T-helper 1 cell treated with Interleukin-12 subunit alpha and Interleukin-12 subunit beta and Interleukin-4 antibody, amounts not matched to agents 30 μg/mL and 1 μg/mL, for 36 hours (primary cell): ENCODE results near the gene BMP2K.
"Not testable (repeated sequence)": the region's sequence is repeated elsewhere in the genome, so short reads cannot be mapped to it uniquely, and the experiment has no call there.

Experiments
- H3K27ac Mint-ChIP-seq: one replicate; pipeline ENCODE4 v1.8.0; 2021; ENCODE audit warnings: mild to moderate bottlenecking, mixed read lengths
- H3K27me3 Mint-ChIP-seq: one replicate; pipeline ENCODE4 v1.8.0; 2021; ENCODE audit warnings: low read depth, mixed read lengths
- H3K36me3 Mint-ChIP-seq: one replicate; pipeline ENCODE4 v1.8.0; 2021; ENCODE audit warnings: low read depth, mixed read lengths
- H3K4me1 Mint-ChIP-seq: one replicate; pipeline ENCODE4 v1.8.0; 2021; ENCODE audit warnings: low read depth, mixed read lengths
- H3K4me3 Mint-ChIP-seq: one replicate; pipeline ENCODE4 v1.8.0; 2021; ENCODE audit warnings: mild to moderate bottlenecking, moderate library complexity, mixed read lengths
- H3K9me3 Mint-ChIP-seq: one replicate; pipeline ENCODE4 v1.8.0; 2021; ENCODE audit warnings: mixed read lengths

The BMP2K gene

GRCh38 chr4:78774417-78774816, 1.7 kb upstream of the BMP2K start:
- no peak overlapping the region for H3K4me3 Mint-ChIP-seq
- H3K27ac Mint-ChIP-seq, result no peak overlapping the region
- H3K4me1 Mint-ChIP-seq, result peaks cover 27% of the 10 kb centered on the region
- no peaks in the 10 kb centered on the region for H3K9me3 Mint-ChIP-seq
- no peaks in the 10 kb centered on the region for H3K27me3 Mint-ChIP-seq
- H3K36me3 Mint-ChIP-seq, result peaks cover 5% of the 10 kb centered on the region

- H3K27ac Mint-ChIP-seq, result peak overlapping the region; percentile 97
- no peaks in the 10 kb centered on the region for H3K9me3 Mint-ChIP-seq
- peaks cover 5% of the 10 kb centered on the region for H3K36me3 Mint-ChIP-seq
- peak overlapping the region; percentile 94 for H3K4me3 Mint-ChIP-seq
- no peaks in the 10 kb centered on the region for H3K27me3 Mint-ChIP-seq
- peaks cover 24% of the 10 kb centered on the region for H3K4me1 Mint-ChIP-seq
Measured at GRCh38 chr4:78775303-78776078, 659 bp upstream of the BMP2K start.

GRCh38 chr4:78776729-78777575, 802 bp downstream of the BMP2K start:
- no peaks in the 10 kb centered on the region for H3K9me3 Mint-ChIP-seq
- H3K4me3 Mint-ChIP-seq, result peak overlapping the region; percentile 97
- peaks cover 22% of the 10 kb centered on the region for H3K4me1 Mint-ChIP-seq
- peaks cover 5% of the 10 kb centered on the region for H3K36me3 Mint-ChIP-seq
- no peaks in the 10 kb centered on the region for H3K27me3 Mint-ChIP-seq
- peak overlapping the region; percentile 96 for H3K27ac Mint-ChIP-seq

GRCh38 chr4:78777576-78777940, 1.4 kb downstream of the BMP2K start:
- Mint-ChIP-seq H3K27me3 (no peaks in the 10 kb centered on the region), H3K4me1 (peaks cover 22% of the 10 kb centered on the region), H3K9me3 (no peaks in the 10 kb centered on the region), H3K4me3 (peak overlapping the region; percentile 97), H3K27ac (peak overlapping the region; percentile 67), H3K36me3 (peaks cover 5% of the 10 kb centered on the region)

GRCh38 chr4:78778530-78778929, 2.4 kb downstream of the BMP2K start:
- H3K27me3 Mint-ChIP-seq, result no peaks in the 10 kb centered on the region
- peaks cover 22% of the 10 kb centered on the region for H3K4me1 Mint-ChIP-seq
- H3K4me3 Mint-ChIP-seq, result no peak overlapping the region
- H3K9me3 Mint-ChIP-seq, result no peaks in the 10 kb centered on the region
- H3K36me3 Mint-ChIP-seq, result peaks cover 5% of the 10 kb centered on the region
- H3K27ac Mint-ChIP-seq, result no peak overlapping the region

GRCh38 chr4:78779280-78779679, 3.1 kb downstream of the BMP2K start:
- H3K27me3 Mint-ChIP-seq, result no peaks in the 10 kb centered on the region

GRCh38 chr4:78780093-78780492, 3.9 kb downstream of the BMP2K start:
- H3K36me3 Mint-ChIP-seq, result peaks cover 6% of the 10 kb centered on the region
- H3K4me1 Mint-ChIP-seq, result peaks cover 14% of the 10 kb centered on the region
- H3K4me3 Mint-ChIP-seq, result no peak overlapping the region

More at GRCh38 chr4:78779280-78779679, 3.1 kb downstream of the BMP2K start:
- peaks cover 5% of the 10 kb centered on the region for H3K36me3 Mint-ChIP-seq
- no peak overlapping the region for H3K27ac Mint-ChIP-seq
- H3K4me1 Mint-ChIP-seq, result peaks cover 21% of the 10 kb centered on the region
- no peaks in the 10 kb centered on the region for H3K9me3 Mint-ChIP-seq
- no peak overlapping the region for H3K4me3 Mint-ChIP-seq

GRCh38 chr4:78781139-78781538, 5.0 kb downstream of the BMP2K start:
- peaks cover 12% of the 10 kb centered on the region for H3K4me1 Mint-ChIP-seq
- no peaks in the 10 kb centered on the region for H3K9me3 Mint-ChIP-seq
- peaks cover 10% of the 10 kb centered on the region for H3K36me3 Mint-ChIP-seq
- no peak overlapping the region for H3K4me3 Mint-ChIP-seq
- H3K27ac Mint-ChIP-seq, result no peak overlapping the region
- H3K27me3 Mint-ChIP-seq, result no peaks in the 10 kb centered on the region

More at GRCh38 chr4:78780093-78780492, 3.9 kb downstream of the BMP2K start:
- Mint-ChIP-seq H3K27ac (no peak overlapping the region), H3K9me3 (no peaks in the 10 kb centered on the region), H3K27me3 (no peaks in the 10 kb centered on the region)

- no peaks in the 10 kb centered on the region for H3K27me3 Mint-ChIP-seq
- peaks cover 11% of the 10 kb centered on the region for H3K4me1 Mint-ChIP-seq
- H3K9me3 Mint-ChIP-seq, result no peaks in the 10 kb centered on the region
- no peak overlapping the region for H3K4me3 Mint-ChIP-seq
- H3K27ac Mint-ChIP-seq, result no peak overlapping the region
- H3K36me3 Mint-ChIP-seq, result peaks cover 10% of the 10 kb centered on the region
Measured at GRCh38 chr4:78781924-78782323, 5.8 kb downstream of the BMP2K start.

GRCh38 chr4:78784236-78784865, 8.2 kb downstream of the BMP2K start:
- Mint-ChIP-seq H3K27ac (no peak overlapping the region), H3K4me1 (peaks cover 9% of the 10 kb centered on the region), H3K36me3 (peaks cover 7% of the 10 kb centered on the region), H3K9me3 (no peaks in the 10 kb centered on the region), H3K4me3 (no peak overlapping the region), H3K27me3 (no peaks in the 10 kb centered on the region)

GRCh38 chr4:78787392-78788006, 11.3 kb downstream of the BMP2K start:
- Mint-ChIP-seq H3K27ac (no peak overlapping the region), H3K36me3 (peaks cover 7% of the 10 kb centered on the region)

GRCh38 chr4:78788007-78788889, 12.1 kb downstream of the BMP2K start:
- Mint-ChIP-seq H3K36me3 (peaks cover 7% of the 10 kb centered on the region), H3K27me3 (no peaks in the 10 kb centered on the region), H3K4me3 (no peak overlapping the region), H3K4me1 (peaks cover 9% of the 10 kb centered on the region), H3K9me3 (no peaks in the 10 kb centered on the region), H3K27ac (no peak overlapping the region)

More at GRCh38 chr4:78787392-78788006, 11.3 kb downstream of the BMP2K start:
- Mint-ChIP-seq H3K9me3 (no peaks in the 10 kb centered on the region), H3K27me3 (no peaks in the 10 kb centered on the region), H3K4me3 (no peak overlapping the region), H3K4me1 (peaks cover 9% of the 10 kb centered on the region)

- not testable (repeated sequence) for H3K9me3 Mint-ChIP-seq, H3K27ac Mint-ChIP-seq, H3K27me3 Mint-ChIP-seq, H3K4me3 Mint-ChIP-seq, H3K4me1 Mint-ChIP-seq
- peaks cover 18% of the 10 kb centered on the region for H3K36me3 Mint-ChIP-seq
Measured at GRCh38 chr4:78795594-78796416, 19.7 kb downstream of the BMP2K start.
